Duodenal mucosa (tissue), 2 donors: ENCODE measurements around the gene HNRNPUL2.
"Not testable (repeated sequence)": the region's sequence is repeated elsewhere in the genome, so short reads cannot be mapped to it uniquely, and the experiment has no call there.

Experiments used
- H3K27ac ChIP-seq: one replicate; pipeline ENCODE4 v1.7.0; 2013; ENCODE audit warnings: low read depth, low read length
- H3K27me3 ChIP-seq, 2 donors: one replicate each; pipeline ENCODE4 v1.7.0; 2013; ENCODE audit warnings: low read length in 2 of 2, control low read depth in 1 of 2; ENCODE audit not compliant: insufficient read depth in 2 of 2, control insufficient read depth in 1 of 2
- H3K36me3 ChIP-seq, 2 donors: one replicate each; pipeline ENCODE4 v1.7.0; 2013; ENCODE audit warnings: low read length in 2 of 2, control low read depth in 1 of 2; ENCODE audit not compliant: insufficient read depth in 2 of 2, control insufficient read depth in 1 of 2
- H3K4me1 ChIP-seq, 2 donors: one replicate each; pipeline ENCODE4 v1.7.0; 2013; ENCODE audit warnings: low read length in 2 of 2, control low read depth in 1 of 2; ENCODE audit not compliant: insufficient read depth in 2 of 2, control insufficient read depth in 1 of 2
- H3K4me3 ChIP-seq, 2 donors: one replicate each; pipeline ENCODE4 v1.7.0; 2013; ENCODE audit warnings: low read length in 2 of 2, low read depth in 1 of 2
- H3K9ac ChIP-seq, 2 donors: one replicate each; pipeline ENCODE4 v1.7.0; 2013; ENCODE audit warnings: low read length in 2 of 2, low read depth in 1 of 2
- H3K9me3 ChIP-seq, 2 donors: one replicate each; pipeline ENCODE4 v1.7.0; 2013; ENCODE audit warnings: low read length in 2 of 2, control low read depth in 1 of 2; ENCODE audit not compliant: control insufficient read depth in 1 of 2

HNRNPUL2 gene

GRCh38 chr11:62753736-62754603 is 26.7 kb upstream of the HNRNPUL2 start, which contains the start of gene ZBTB3:
ZBTB3 (minus strand) TSS chr11:62754160; CDS start chr11:62753664, 496 bp downstream.
- Histone ChIP-seq H3K9me3 (no peaks in the 10 kb centered on the region), H3K27me3 (no peaks in the 10 kb centered on the region), H3K9ac (peak within 1 kb of the TSS; percentile 70 to 75), H3K36me3 (peaks cover 0 to 8% of the 10 kb centered on the region in 2 donors), H3K4me3 (peak within 1 kb of the TSS; percentile 90 to 92), H3K27ac (peak within 1 kb of the TSS; percentile 95), H3K4me1 (peaks cover 12% of the 10 kb centered on the region in 2 donors)

- H3K36me3 ChIP-seq = peaks cover 0 to 8% of the 10 kb centered on the region in 2 donors
- peak overlapping the region; percentile 90 to 92 for H3K4me3 ChIP-seq
- peak overlapping the region; percentile 70 to 75 for H3K9ac ChIP-seq
- no peaks in the 10 kb centered on the region for H3K27me3 ChIP-seq
- no peaks in the 10 kb centered on the region for H3K9me3 ChIP-seq
- peaks cover 12% of the 10 kb centered on the region in 2 donors for H3K4me1 ChIP-seq
- peak overlapping the region; percentile 46 for H3K27ac ChIP-seq
Measured at GRCh38 chr11:62752994-62753735, 25.9 kb upstream of the HNRNPUL2 start.

GRCh38 chr11:62752177-62752785 is 25.0 kb upstream of the HNRNPUL2 start:
- no peaks in the 10 kb centered on the region for H3K9me3 ChIP-seq

GRCh38 chr11:62749931-62750330 is 22.7 kb upstream of the HNRNPUL2 start:
- H3K4me1 ChIP-seq = peaks cover 12% of the 10 kb centered on the region in 2 donors
- H3K9ac ChIP-seq = not testable (repeated sequence)

More at GRCh38 chr11:62752177-62752785, 25.0 kb upstream of the HNRNPUL2 start:
- H3K36me3 ChIP-seq = peaks cover 0 to 8% of the 10 kb centered on the region in 2 donors
- H3K4me3 ChIP-seq = peak overlapping the region in 1 of 2 donors; percentile 92
- H3K27me3 ChIP-seq = no peaks in the 10 kb centered on the region
- no peak overlapping the region for H3K9ac ChIP-seq
- H3K4me1 ChIP-seq = peaks cover 12% of the 10 kb centered on the region in 2 donors
- H3K27ac ChIP-seq = no peak overlapping the region

GRCh38 chr11:62747475-62748160 is 20.4 kb upstream of the HNRNPUL2 start:
- Histone ChIP-seq H3K27me3 (no peaks in the 10 kb centered on the region), H3K36me3 (peaks cover 0 to 8% of the 10 kb centered on the region in 2 donors), H3K27ac (no peak overlapping the region), H3K4me1 (peaks cover under 1 to 2% of the 10 kb centered on the region in 2 donors), H3K9me3 (no peaks in the 10 kb centered on the region), H3K9ac (no peak overlapping the region), H3K4me3 (no peak overlapping the region)

More at GRCh38 chr11:62749931-62750330, 22.7 kb upstream of the HNRNPUL2 start:
- H3K9me3 ChIP-seq, H3K27me3 ChIP-seq, H3K4me3 ChIP-seq, H3K27ac ChIP-seq, H3K36me3 ChIP-seq: not testable (repeated sequence)

- no peak overlapping the region for H3K4me3 ChIP-seq
- H3K27ac ChIP-seq = no peak overlapping the region
- no peaks in the 10 kb centered on the region for H3K27me3 ChIP-seq
- H3K36me3 ChIP-seq = peaks cover 19 to 45% of the 10 kb centered on the region in 2 donors
- H3K4me1 ChIP-seq = no peaks in the 10 kb centered on the region
- no peaks in the 10 kb centered on the region for H3K9me3 ChIP-seq
- H3K9ac ChIP-seq = no peak overlapping the region
Measured at GRCh38 chr11:62737196-62737595, 9.9 kb upstream of the HNRNPUL2 start.

GRCh38 chr11:62732830-62733229 is 5.6 kb upstream of the HNRNPUL2 start:
- peaks cover 14 to 26% of the 10 kb centered on the region in 2 donors for H3K36me3 ChIP-seq
- peaks cover 9 to 15% of the 10 kb centered on the region in 2 donors for H3K4me1 ChIP-seq
- no peaks in the 10 kb centered on the region for H3K9me3 ChIP-seq
- H3K27me3 ChIP-seq = no peaks in the 10 kb centered on the region
- H3K27ac ChIP-seq = no peak overlapping the region
- H3K4me3 ChIP-seq = no peak overlapping the region
- H3K9ac ChIP-seq = no peak overlapping the region

GRCh38 chr11:62730076-62730475 is 2.8 kb upstream of the HNRNPUL2 start:
- peak overlapping the region; percentile 8 to 55 for H3K9ac ChIP-seq
- H3K4me3 ChIP-seq = peak overlapping the region; percentile 48 to 98
- H3K27me3 ChIP-seq, H3K27ac ChIP-seq, H3K9me3 ChIP-seq: not testable (repeated sequence)
- peaks cover 8 to 16% of the 10 kb centered on the region in 2 donors for H3K36me3 ChIP-seq
- peaks cover 9 to 15% of the 10 kb centered on the region in 2 donors for H3K4me1 ChIP-seq

- no peaks in the 10 kb centered on the region for H3K27me3 ChIP-seq
- H3K9ac ChIP-seq = peak within 1 kb of the TSS; percentile 87 to 96
- peak within 1 kb of the TSS; percentile 98 for H3K4me3 ChIP-seq
- peak within 1 kb of the TSS; percentile 94 for H3K27ac ChIP-seq
- no peaks in the 10 kb centered on the region for H3K9me3 ChIP-seq
- H3K36me3 ChIP-seq = peaks cover 6 to 14% of the 10 kb centered on the region in 2 donors
- H3K4me1 ChIP-seq = peaks cover 21 to 30% of the 10 kb centered on the region in 2 donors
Measured at GRCh38 chr11:62728171-62728988, 1.1 kb upstream of the HNRNPUL2 start, which contains the start of gene TTC9C. TTC9C (plus strand) TSS chr11:62728486; CDS start chr11:62728849, 363 bp downstream.
